Gastrocnemius medialis (tissue), 4 donors: ENCODE measurements around the gene GSX2. TPM values are rescaled to one million over a fixed set of nuclear protein-coding genes. Genes with fewer than 3 reads are reported as not detected.

Experiments
- ATAC-seq, 2 donors: fragments of 150-250 bp; one replicate each; pipeline ENCODE4 v1.9.1; 2016
- DNase-seq, 2 donors: peaks; one replicate each; pipeline ENCODE4 v3.0.0-alpha.2; 2019
- H3K27ac ChIP-seq, 4 donors: fragments of 200-600 bp; sonication (generic); 1 replicate in 1 of 4; 2 replicates in 3 of 4; pipeline ENCODE4 v1.5.1; 2016 to 2018; ENCODE audit warnings: mild to moderate bottlenecking in 2 of 4, moderate library complexity in 1 of 4
- H3K27me3 ChIP-seq, 3 donors: fragments of 200-600 bp; sonication (generic) in 2 of 3; 1 replicate in 1 of 3; 2 replicates in 2 of 3; pipeline versions ENCODE4 v1.5.1 to v1.6.0; 2016 to 2019; ENCODE audit warnings: mild to moderate bottlenecking in 1 of 3, moderate library complexity in 1 of 3
- H3K36me3 ChIP-seq, 2 donors: fragments of 200-600 bp; sonication (generic) in 1 of 2; one replicate each; pipeline ENCODE4 v1.5.1; 2017 to 2018
- H3K4me1 ChIP-seq, 2 donors: fragments of 200-600 bp; sonication (generic) in 1 of 2; one replicate each; pipeline ENCODE4 v1.5.1; 2016 to 2017; ENCODE audit warnings: mild to moderate bottlenecking in 2 of 2
- H3K4me3 ChIP-seq, 4 donors: fragments of 200-600 bp; sonication (generic) in 3 of 4; 1 replicate in 1 of 4; 2 replicates in 3 of 4; pipeline ENCODE4 v1.5.1; 2016 to 2019; ENCODE audit warnings: mild to moderate bottlenecking in 2 of 4
- H3K9me3 ChIP-seq, 3 donors: fragments of 200-600 bp; sonication (generic) in 2 of 3; 1 replicate in 1 of 3; 2 replicates in 2 of 3; pipeline ENCODE4 v1.5.1; 2016 to 2019
- CTCF ChIP-seq, 5 experiments: fragments of 450-650 bp in 3 of 5; fragments of 200-600 bp in 2 of 5; sonication (generic) in 2 of 5; IDR thresholded peaks in 4 of 5; conservative IDR thresholded peaks in 1 of 5; 1 replicate in 4 of 5; 2 replicates in 1 of 5; pipeline ENCODE4 v1.5.1; 2016 to 2019; ENCODE audit warnings: antibody characterized with exemption in 5 of 5, mild to moderate bottlenecking in 3 of 5, moderate library complexity in 3 of 5
- POLR2A ChIP-seq, 2 donors: fragments of 450-650 bp; IDR thresholded peaks; one replicate each; pipeline ENCODE4 v1.6.1; 2017; ENCODE audit warnings: antibody characterized with exemption in 2 of 2, mild to moderate bottlenecking in 2 of 2, moderate library complexity in 2 of 2
- in situ Hi-C, 4 donors: fragments of 200-750 bp; cut with MboI; loops; one replicate each; pipeline versions ENCODE4 v1.15.0 to v1.8.0; 2017; ENCODE audit warnings: low sequenced_read_pairs in 4 of 4
- intact Hi-C: fragments of 100-400 bp; cut with DNase I; formaldehyde crosslinking; loops from one replicate; pipeline ENCODE4 v1.15.1; 2023; ENCODE audit warnings: low total_unique reads
- total RNA-seq, 4 donors: library from RNA; depleted of rRNA; stranded (reverse); fragments of >200 nt; gene quantifications; one replicate each; pipeline versions ENCODE4 v1.1.0 to v1.2.3, GENCODE V29; 2016

Gene GSX2
- total RNA-seq, 4 donors from 2014 or later = not detected

GRCh38 chr4:54096295-54096962, 3.5 kb upstream of the GSX2 start:
- no peak overlapping the region for H3K4me3 ChIP-seq
- H3K27ac ChIP-seq = no peak overlapping the region
- intact Hi-C loops = loop anchor here (10.0 kb wide), 1 partner anchor 118 kb away; no protein-coding TSS in a partner anchor
- TF ChIP-seq CTCF (IDR thresholded peaks at IDR 0.05 in 4 of 5, conservative IDR thresholded peaks at IDR 0.05 in 1 of 5) (no peak), POLR2A (IDR thresholded peaks at IDR 0.05) (no peak)
- ATAC-seq (no peak), DNase-seq (no peak)
- H3K9me3 ChIP-seq = no peaks in the 10 kb centered on the region
- peaks cover 63 to 83% (median 67%) of the 10 kb centered on the region in 3 donors for H3K27me3 ChIP-seq
- no peaks in the 10 kb centered on the region for H3K36me3 ChIP-seq
- in situ Hi-C loops = no loop called here
- peaks cover 13 to 26% of the 10 kb centered on the region in 2 donors for H3K4me1 ChIP-seq

DNA sequence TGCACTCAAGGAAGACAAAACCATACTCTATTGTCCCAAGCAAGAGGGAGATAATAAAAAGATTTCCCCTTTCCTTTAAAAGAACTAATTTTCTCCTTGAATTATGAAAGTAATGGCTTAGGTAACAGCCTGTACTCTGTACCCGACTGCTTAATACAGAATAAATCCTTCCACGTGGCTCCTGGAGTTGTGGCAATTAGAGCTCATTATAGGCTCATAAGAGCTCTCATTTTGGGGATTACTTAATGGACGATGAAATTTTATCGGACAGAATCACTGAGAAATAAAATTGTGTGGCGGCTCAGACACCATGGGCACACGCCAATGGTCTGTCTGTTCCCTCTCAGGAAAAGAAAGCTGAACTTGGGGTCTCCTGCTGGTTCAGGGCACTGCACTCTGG, 2.8 kb upstream of the GSX2 start:
- Histone ChIP-seq H3K4me1 (peaks cover 13 to 27% of the 10 kb centered on the region in 2 donors), H3K27ac (no peak overlapping the region), H3K9me3 (no peaks in the 10 kb centered on the region), H3K4me3 (no peak overlapping the region), H3K27me3 (peaks cover 70 to 89% (median 74%) of the 10 kb centered on the region in 3 donors), H3K36me3 (no peaks in the 10 kb centered on the region)
- in situ Hi-C loops = no loop called here
- no peak for ATAC-seq
- intact Hi-C loops = loop anchor here (10.0 kb wide), 1 partner anchor 118 kb away; no protein-coding TSS in a partner anchor
- no peak for DNase-seq
- TF ChIP-seq CTCF (IDR thresholded peaks at IDR 0.05 in 4 of 5, conservative IDR thresholded peaks at IDR 0.05 in 1 of 5) (no peak), POLR2A (IDR thresholded peaks at IDR 0.05) (no peak)

- peaks cover 18 to 22% of the 10 kb centered on the region in 2 donors for H3K4me1 ChIP-seq
- intact Hi-C loops (loop anchor here (10.0 kb wide), 1 partner anchor 116 kb away; no protein-coding TSS in a partner anchor), in situ Hi-C loops (no loop called here)
- H3K27ac ChIP-seq = no peak overlapping the region
- ATAC-seq = no peak
- no peak overlapping the region for H3K4me3 ChIP-seq
- H3K27me3 ChIP-seq = peaks cover 74 to 91% (median 82%) of the 10 kb centered on the region in 3 donors
- no peaks in the 10 kb centered on the region for H3K9me3 ChIP-seq
- TF ChIP-seq POLR2A (IDR thresholded peaks at IDR 0.05) (no peak), CTCF (IDR thresholded peaks at IDR 0.05 in 4 of 5, conservative IDR thresholded peaks at IDR 0.05 in 1 of 5) (no peak)
- H3K36me3 ChIP-seq = no peaks in the 10 kb centered on the region
- no peak for DNase-seq
Measured at GRCh38 chr4:54098375-54098774, 1.6 kb upstream of the GSX2 start.

GRCh38 chr4:54099287-54099747, 646 bp upstream of the GSX2 start:
- no peak for ATAC-seq
- intact Hi-C loops = loop anchor here (10.0 kb wide), 1 partner anchor 115 kb away; no protein-coding TSS in a partner anchor
- no peak overlapping the region for H3K27ac ChIP-seq
- H3K36me3 ChIP-seq = no peaks in the 10 kb centered on the region
- peak overlapping the region; percentile 34 to 59 (median 44) for H3K4me3 ChIP-seq
- no peaks in the 10 kb centered on the region for H3K9me3 ChIP-seq
- TF ChIP-seq CTCF (IDR thresholded peaks at IDR 0.05 in 4 of 5, conservative IDR thresholded peaks at IDR 0.05 in 1 of 5) (no peak), POLR2A (IDR thresholded peaks at IDR 0.05) (no peak)
- peaks cover 72 to 94% (median 90%) of the 10 kb centered on the region in 3 donors for H3K27me3 ChIP-seq
- in situ Hi-C loops = no loop called here
- no peak for DNase-seq
- H3K4me1 ChIP-seq = peaks cover 27% of the 10 kb centered on the region in 2 donors
